GM12878 (cell line): Measurements from ENCODE around the gene IFIT1. TPM values are rescaled to one million over a fixed set of nuclear protein-coding genes. Genes with fewer than 3 reads are reported as not detected.

Experiments
- ASH2L ChIP-seq: fragments of 300-600, 200-600 bp; sonication (generic); IDR thresholded peaks from 2 replicates; pipeline ENCODE4 v1.6.1; 2017; ENCODE audit warnings: low read depth, mild to moderate bottlenecking, borderline replicate concordance
- BHLHE40 ChIP-seq, 2 experiments: fragments of 450-650 bp in 1 of 2; IDR thresholded peaks; 2 replicates each; pipeline ENCODE4 v1.6.1; 2011 to 2017; ENCODE audit warnings: low read depth in 2 of 2, borderline replicate concordance in 1 of 2, improper control_type of control experiment in 1 of 2, low read length in 1 of 2, mild to moderate bottlenecking in 1 of 2
- CEBPB ChIP-seq, 2 experiments: fragments of 150-350 bp in 1 of 2; IDR thresholded peaks; 2 replicates each; pipeline ENCODE4 v1.6.1; 2012 to 2014; ENCODE audit warnings: low read depth in 2 of 2, low read length in 2 of 2, borderline replicate concordance in 1 of 2, inconsistent platforms in 1 of 2
- CHD2 ChIP-seq: IDR thresholded peaks from 2 replicates; pipeline ENCODE4 v1.6.1; 2011; ENCODE audit warnings: low read depth, low read length, improper control_type of control experiment, borderline replicate concordance
- CHD4 ChIP-seq: fragments of 200-600 bp; sonication (generic); IDR thresholded peaks from 2 replicates; pipeline ENCODE4 v1.6.1; 2016; ENCODE audit warnings: mild to moderate bottlenecking
- CREB1 ChIP-seq: IDR thresholded peaks from 2 replicates; pipeline ENCODE4 v1.6.1; 2012; ENCODE audit warnings: low read depth, mild to moderate bottlenecking, inconsistent platforms
- E4F1 ChIP-seq: fragments of 450-650 bp; IDR thresholded peaks from 2 replicates; pipeline ENCODE4 v1.6.1; 2018; ENCODE audit warnings: borderline replicate concordance, mild to moderate bottlenecking; ENCODE audit not compliant: partially characterized antibody
- EP300 ChIP-seq, 2 experiments: fragments of 150-350 bp in 1 of 2; IDR thresholded peaks; 2 replicates each; pipeline ENCODE4 v1.6.1; 2011 to 2012; ENCODE audit warnings: low read depth in 2 of 2, low read length in 2 of 2, borderline replicate concordance in 1 of 2, improper control_type of control experiment in 1 of 2, inconsistent platforms in 1 of 2; ENCODE audit not compliant: control insufficient read depth in 1 of 2
- FOXM1 ChIP-seq: IDR thresholded peaks from 2 replicates; pipeline ENCODE4 v1.6.1; 2012; ENCODE audit warnings: low read depth, mild to moderate bottlenecking, inconsistent platforms, low read length, moderate library complexity
- GATAD2B ChIP-seq: fragments of 450-650 bp; conservative IDR thresholded peaks from 2 replicates; pipeline ENCODE4 v1.6.1; 2017; ENCODE audit warnings: low read depth, mild to moderate bottlenecking, moderate library complexity
- HSF1 ChIP-seq: fragments of 150-350 bp; IDR thresholded peaks from 2 replicates; pipeline ENCODE4 v1.6.1; 2014; ENCODE audit warnings: mild to moderate bottlenecking, low read depth, low read length
- IRF4 ChIP-seq: IDR thresholded peaks from 2 replicates; pipeline ENCODE4 v1.6.1; 2011; ENCODE audit warnings: low read depth, low read length
- JUND ChIP-seq: IDR thresholded peaks from 2 replicates; pipeline ENCODE4 v1.6.1; 2012; ENCODE audit warnings: low read depth, mild to moderate bottlenecking, low read length, improper control_type of control experiment, moderate library complexity
- MTA3 ChIP-seq: IDR thresholded peaks from 2 replicates; pipeline ENCODE4 v1.6.1; 2012; ENCODE audit warnings: low read length, inconsistent platforms, borderline replicate concordance
- NFIC ChIP-seq: IDR thresholded peaks from 2 replicates; pipeline ENCODE4 v1.6.1; 2012; ENCODE audit warnings: low read depth, mild to moderate bottlenecking, inconsistent platforms, low read length, moderate library complexity
- NFYA ChIP-seq: IDR thresholded peaks from 2 replicates; pipeline ENCODE4 v1.6.1; 2011; ENCODE audit warnings: low read depth, mild to moderate bottlenecking, low read length, improper control_type of control experiment, borderline replicate concordance
- NR2F1 ChIP-seq: fragments of 450-650 bp; conservative IDR thresholded peaks from 2 replicates; pipeline ENCODE4 v1.6.1; 2017; ENCODE audit warnings: mild to moderate bottlenecking
- NRF1 ChIP-seq: conservative IDR thresholded peaks from 2 replicates; pipeline ENCODE4 v1.6.1; 2011; ENCODE audit warnings: mild to moderate bottlenecking, low read depth, low read length, improper control_type of control experiment
- POLR2A ChIP-seq: IDR thresholded peaks from 2 replicates; pipeline ENCODE4 v1.6.1; 2011; ENCODE audit warnings: low read depth, mild to moderate bottlenecking, low read length
- POU2F2 ChIP-seq: IDR thresholded peaks from 3 replicates; pipeline ENCODE4 v1.6.1; 2011; ENCODE audit warnings: low read depth, mild to moderate bottlenecking, low read length, borderline replicate concordance
- RAD21 ChIP-seq: IDR thresholded peaks from 2 replicates; pipeline ENCODE4 v1.6.1; 2011; ENCODE audit warnings: mild to moderate bottlenecking, low read depth, low read length, moderate library complexity; ENCODE audit not compliant: insufficient read depth
- RB1 ChIP-seq: fragments of 450-650 bp; formaldehyde crosslinking; IDR thresholded peaks from 2 replicates; pipeline ENCODE4 v1.6.1; 2017; ENCODE audit warnings: mild to moderate bottlenecking, borderline replicate concordance
- SMAD5 ChIP-seq: IDR thresholded peaks from 2 replicates; pipeline ENCODE4 v1.6.1; 2016; ENCODE audit warnings: antibody characterized with exemption, low read depth
- SMC3 ChIP-seq: IDR thresholded peaks from 2 replicates; pipeline ENCODE4 v1.6.1; 2011; ENCODE audit warnings: low read length, improper control_type of control experiment, borderline replicate concordance
- SREBF1 ChIP-seq: IDR thresholded peaks from 2 replicates; pipeline ENCODE4 v1.6.1; 2012; ENCODE audit warnings: mild to moderate bottlenecking, low read length
- USF2 ChIP-seq: IDR thresholded peaks from 2 replicates; pipeline ENCODE4 v1.6.1; 2011; ENCODE audit warnings: low read depth, low read length, improper control_type of control experiment, borderline replicate concordance
- WRNIP1 ChIP-seq: IDR thresholded peaks from 2 replicates; pipeline ENCODE4 v1.6.1; 2011; ENCODE audit warnings: low read depth, low read length, improper control_type of control experiment, borderline replicate concordance
- YY1 ChIP-seq: IDR thresholded peaks from 2 replicates; pipeline ENCODE4 v1.6.1; 2011; ENCODE audit warnings: low read depth, mild to moderate bottlenecking, low read length
- ZBED1 ChIP-seq: IDR thresholded peaks from 2 replicates; pipeline ENCODE4 v1.6.1; 2016; ENCODE audit warnings: borderline replicate concordance
- ZNF207 ChIP-seq: fragments of 450-650 bp; IDR thresholded peaks from 2 replicates; pipeline ENCODE4 v1.6.1; 2014; ENCODE audit warnings: antibody characterized with exemption, mild to moderate bottlenecking, borderline replicate concordance
- polyA plus RNA-seq, 11 experiments: library from polyadenylated mRNA; depleted of rRNA in 4 of 11; unstranded in 6 of 11; stranded (reverse) in 5 of 11; fragments of >200 nt; fragmentation: Nextera tagmentation in 4 of 11; fragmentation: Illumina TruSeq in 1 of 11; extraction: Ambion mirVana in 4 of 11; extraction: Trizol in 1 of 11; gene quantifications; 1 replicate in 1 of 11; 2 replicates in 10 of 11; pipeline versions ENCODE4 v1.2.1 to v1.2.3, GENCODE V29; 2011 to 2016; ENCODE audit warnings: inconsistent platforms in 2 of 11, missing spikeins in 2 of 11, low read depth in 1 of 11
- total RNA-seq, 4 experiments: library from RNA; depleted of rRNA in 3 of 4; stranded (reverse); fragments of >200 nt in 3 of 4; fragmentation: Illumina TruSeq in 1 of 4; extraction: Trizol in 1 of 4; gene quantifications; 2 replicates each; pipeline versions ENCODE4 v1.2.1 to v1.2.3, GENCODE V29; 2013 to 2021

The IFIT1 gene
- total and polyA plus RNA-seq, 10 of the 15 experiments (the other 5 are each of a cell fraction or from before 2014, with no cell fraction given) = 13.9 to 37.2 (median 22.3) TPM

DNA sequence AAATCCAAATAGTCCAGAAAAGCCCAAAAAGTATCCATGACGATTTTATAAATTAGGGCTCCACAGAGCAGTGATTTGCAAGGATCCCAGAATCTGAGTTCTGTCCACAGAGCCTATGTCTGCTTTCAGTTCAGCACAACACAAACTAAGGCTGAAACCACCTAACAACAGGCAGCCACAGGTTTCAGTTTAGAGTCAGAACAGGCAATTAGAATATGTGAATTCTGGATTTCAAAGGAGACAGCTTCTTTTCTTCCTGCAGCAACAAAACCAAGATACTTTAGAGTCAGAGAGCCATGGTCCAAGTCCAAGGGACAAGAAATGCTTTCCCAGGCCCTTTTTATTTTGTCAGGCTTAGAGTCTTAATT lies 41.0 kb upstream of the IFIT1 start (continued):
- TF ChIP-seq RB1 (no peak), NFIC (peak; percentile 75), YY1 (no peak), WRNIP1 (no peak), E4F1 (no peak), SREBF1 (no peak), MTA3 (peak; percentile 63; the same call in 1 of the 2 replicates), POLR2A (no peak), CEBPB (IDR thresholded peaks at IDR 0.05; ENCODE audit: borderline replicate concordance in 1 of 2, low read depth in 2 of 2, low read length in 2 of 2) (no peak; a peak in 1 of 4 replicates), EP300 (IDR thresholded peaks at IDR 0.05; ENCODE audit: borderline replicate concordance in 1 of 2, control insufficient read depth in 1 of 2, low read depth in 2 of 2, low read length in 2 of 2) (0 out of 4 replicates have a peak, but pooled peaks of 1 of the 2 experiments have one; percentile 7), GATAD2B (no peak), NFYA (no peak), SMC3 (no peak; the same call in 1 of the 2 replicates), ASH2L (no peak), HSF1 (no peak), NR2F1 (no peak), CREB1 (0 out of 2 replicates have a peak, but pooled peaks have one; percentile 26), RAD21 (no peak), USF2 (no peak), FOXM1 (no peak), BHLHE40 (IDR thresholded peaks at IDR 0.05; ENCODE audit: borderline replicate concordance in 1 of 2, low read depth in 2 of 2, low read length in 1 of 2) (peak in 1 of 2 experiments; percentile 19; a peak in 1 of 4 replicates), POU2F2 (peak; percentile 90; the same call in 2 of the 3 replicates), ZNF207 (no peak), SMAD5 (no peak), JUND (no peak), CHD4 (no peak), ZBED1 (no peak), NRF1 (no peak), IRF4 (peak; percentile 93), CHD2 (no peak)
